GM12878 (cell line): ENCODE results near the gene PROM1. TPM values are rescaled to one million over a fixed set of nuclear protein-coding genes. Genes with fewer than 3 reads are reported as not detected.

ENCODE experiments used
- ATAC-seq: fragments of 200-7000 bp; cut with Tn5 transposase; 3 replicates; pipeline ENCODE4 v1.9.1; 2020; ENCODE audit warnings: mild to moderate bottlenecking, moderate library complexity
- BruUV-seq: library from RNA; stranded (reverse); fragments of 400-500 nt; replicated peaks from 2 replicates; lab custom pipeline; 2021; lab: Mats Ljungman, UMichigan
- CTCF ChIA-PET: fragments of 300-600 bp; sonication (Branson Sonifier 250); formaldehyde crosslinking; extraction: SDS; loops from one replicate; lab custom pipeline; 2021; ENCODE audit warnings: inconsistent platforms; lab: Yijun Ruan, JAX
- POLR2A ChIA-PET: fragments of 350-600 bp; formaldehyde crosslinking; extraction: SDS; loops from one replicate; lab custom pipeline; 2021; ENCODE audit warnings: inconsistent platforms; lab: Charles Lee
- RAD21 ChIA-PET: fragments of 300-600 bp; sonication (Branson Sonifier 250); formaldehyde crosslinking; loops from one replicate; lab custom pipeline; 2023; ENCODE audit warnings: antibody characterized with exemption; ENCODE audit not compliant: unreplicated experiment; lab: Charles Lee
- SMC1A ChIA-PET: fragments of 300-600 bp; sonication (Branson Sonifier 250); formaldehyde crosslinking; loops from one replicate; lab custom pipeline; 2023; ENCODE audit not compliant: unreplicated experiment, uncharacterized antibody; lab: Charles Lee
- DNase-seq: peaks from one replicate; pipeline ENCODE4 v3.0.0-alpha.2; 2011; ENCODE audit warnings: low read depth, low spot score
- FAIRE-seq: peaks from 3 replicates; lab custom pipeline; 2011; peaks lifted over from hg19 to GRCh38; lab: Jason Lieb, UNC
- H2AFZ ChIP-seq: 2 replicates; pipeline ENCODE4 v1.6.0; 2011; ENCODE audit warnings: low read depth, low read length, control low read depth; ENCODE audit not compliant: control insufficient read depth
- H3K27ac ChIP-seq: 2 replicates; pipeline ENCODE4 v1.5.1; 2011; ENCODE audit warnings: control low read depth; ENCODE audit not compliant: control insufficient read depth, insufficient read depth
- H3K27me3 ChIP-seq, 2 experiments: replicated peaks in 1 of 2; 2 replicates each; pipeline versions ENCODE4 v1.6.0 to v1.6.1; 2011; ENCODE audit warnings: low read length in 1 of 2; ENCODE audit not compliant: control insufficient read depth in 2 of 2, insufficient read depth in 2 of 2
- H3K36me3 ChIP-seq, 2 experiments: 2 replicates each; pipeline ENCODE4 v1.5.1; 2011; ENCODE audit warnings: low read length in 1 of 2; ENCODE audit not compliant: control insufficient read depth in 2 of 2, insufficient read depth in 2 of 2
- H3K4me1 ChIP-seq: 2 replicates; pipeline ENCODE4 v1.6.1; 2011; ENCODE audit warnings: mild to moderate bottlenecking, low read length, moderate library complexity, mixed read lengths; ENCODE audit not compliant: control insufficient read depth, insufficient read depth
- H3K4me2 ChIP-seq: 2 replicates; pipeline ENCODE4 v1.6.0; 2011; ENCODE audit warnings: control low read depth; ENCODE audit not compliant: control insufficient read depth, insufficient read depth
- H3K4me3 ChIP-seq: fragments of 200-600 bp; sonication (generic); 2 replicates; pipeline ENCODE4 v1.5.1; 2016
- H3K79me2 ChIP-seq: 2 replicates; pipeline ENCODE4 v1.6.0; 2011; ENCODE audit warnings: low read length; ENCODE audit not compliant: control insufficient read depth, insufficient read depth
- H3K9ac ChIP-seq: 2 replicates; pipeline ENCODE4 v1.8.0; 2011; ENCODE audit warnings: low read length, control low read depth, mixed read lengths; ENCODE audit not compliant: control insufficient read depth, insufficient read depth
- H3K9me3 ChIP-seq: replicated peaks from 3 replicates; pipeline ENCODE4 v1.5.1; 2011; ENCODE audit warnings: mild to moderate bottlenecking, low read length; ENCODE audit not compliant: control insufficient read depth, insufficient read depth
- H4K20me1 ChIP-seq: 2 replicates; pipeline ENCODE4 v1.6.0; 2011; ENCODE audit not compliant: control insufficient read depth, insufficient read depth
- BHLHE40 ChIP-seq, 2 experiments: fragments of 450-650 bp in 1 of 2; IDR thresholded peaks; 2 replicates each; pipeline ENCODE4 v1.6.1; 2011 to 2017; ENCODE audit warnings: low read depth in 2 of 2, borderline replicate concordance in 1 of 2, improper control_type of control experiment in 1 of 2, low read length in 1 of 2, mild to moderate bottlenecking in 1 of 2
- CHD1 ChIP-seq: IDR thresholded peaks from 2 replicates; pipeline ENCODE4 v1.6.1; 2012; ENCODE audit warnings: low read depth, low read length, improper control_type of control experiment
- EGR1 ChIP-seq, 2 experiments: IDR thresholded peaks; 1 replicate in 1 of 2; 2 replicates in 1 of 2; pipeline ENCODE4 v1.6.1; 2011 to 2012; ENCODE audit warnings: low read depth in 2 of 2, low read length in 2 of 2, borderline replicate concordance in 1 of 2, mild to moderate bottlenecking in 1 of 2, moderate library complexity in 1 of 2
- ETV6 ChIP-seq, 2 experiments: fragments of 450-650 bp in 1 of 2; IDR thresholded peaks in 1 of 2; conservative IDR thresholded peaks in 1 of 2; 2 replicates each; pipeline ENCODE4 v1.6.1; 2014; ENCODE audit warnings: antibody characterized with exemption in 1 of 2, borderline replicate concordance in 1 of 2, low read depth in 1 of 2, mild to moderate bottlenecking in 1 of 2, moderate library complexity in 1 of 2
- IKZF2 ChIP-seq, 2 experiments: fragments of 450-650 bp; IDR thresholded peaks; 2 replicates each; pipeline ENCODE4 v1.6.1; 2017; ENCODE audit warnings: mild to moderate bottlenecking in 2 of 2, moderate library complexity in 2 of 2
- KAT2A ChIP-seq: conservative IDR thresholded peaks from 2 replicates; pipeline ENCODE4 v1.6.1; 2011; ENCODE audit warnings: low read depth, low read length; ENCODE audit not compliant: control insufficient read depth
- NKRF ChIP-seq: fragments of 450-650 bp; conservative IDR thresholded peaks from 2 replicates; pipeline ENCODE4 v1.6.1; 2017; ENCODE audit warnings: mild to moderate bottlenecking, moderate library complexity
- POLR2A ChIP-seq: IDR thresholded peaks from 2 replicates; pipeline ENCODE4 v1.6.1; 2011; ENCODE audit warnings: low read depth, mild to moderate bottlenecking, low read length
- RELA ChIP-seq: fragments of 450-650 bp; IDR thresholded peaks from 2 replicates; pipeline ENCODE4 v1.8.0; 2014; ENCODE audit warnings: borderline replicate concordance; ENCODE audit not compliant: partially characterized antibody
- REST ChIP-seq: IDR thresholded peaks from 2 replicates; pipeline ENCODE4 v1.6.1; 2012; ENCODE audit warnings: mild to moderate bottlenecking, low read depth, low read length
- SMC3 ChIP-seq: IDR thresholded peaks from 2 replicates; pipeline ENCODE4 v1.6.1; 2011; ENCODE audit warnings: low read length, improper control_type of control experiment, borderline replicate concordance
- TCF12 ChIP-seq: IDR thresholded peaks from 2 replicates; pipeline ENCODE4 v1.6.1; 2011; ENCODE audit warnings: low read depth, mild to moderate bottlenecking, low read length
- TCF7 ChIP-seq: IDR thresholded peaks from 2 replicates; pipeline ENCODE4 v1.6.1; 2014; ENCODE audit warnings: antibody characterized with exemption, borderline replicate concordance
- ZNF274 ChIP-seq: IDR thresholded peaks from one replicate; pipeline ENCODE4 v1.8.0; 2011; ENCODE audit not compliant: insufficient read length, insufficient read depth
- WGBS: methylation state at CpG from one replicate; pipeline ENCODE4 v1.1.6; 2016; ENCODE audit warnings: low lambda C conversion rate; ENCODE audit not compliant: insufficient replicate concordance, insufficient coverage; ENCODE audit errors: missing lambda C conversion rate; 5-methylcytosine and 5-hydroxymethylcytosine counted together
- in situ Hi-C: fragments of 300-500 bp; cut with MboI; formaldehyde crosslinking; loops from 9 replicates; pipeline ENCODE4 v1.14.3; 2018; ENCODE audit warnings: mixed read lengths
- intact Hi-C: fragments of 100-400 bp; cut with micrococcal nuclease; formaldehyde crosslinking; loops from one replicate; pipeline ENCODE4 v1.14.2; 2022; ENCODE audit not compliant: unreplicated experiment
- polyA plus RNA-seq, 11 experiments: library from polyadenylated mRNA; depleted of rRNA in 4 of 11; unstranded in 6 of 11; stranded (reverse) in 5 of 11; fragments of >200 nt; fragmentation: Nextera tagmentation in 4 of 11; fragmentation: Illumina TruSeq in 1 of 11; extraction: Ambion mirVana in 4 of 11; extraction: Trizol in 1 of 11; gene quantifications; 1 replicate in 1 of 11; 2 replicates in 10 of 11; pipeline versions ENCODE4 v1.2.1 to v1.2.3, GENCODE V29; 2011 to 2016; ENCODE audit warnings: inconsistent platforms in 2 of 11, missing spikeins in 2 of 11, low read depth in 1 of 11
- total RNA-seq, 4 experiments: library from RNA; depleted of rRNA in 3 of 4; stranded (reverse); fragments of >200 nt in 3 of 4; fragmentation: Illumina TruSeq in 1 of 4; extraction: Trizol in 1 of 4; gene quantifications; 2 replicates each; pipeline versions ENCODE4 v1.2.1 to v1.2.3, GENCODE V29; 2013 to 2021
- TF ChIP-seq, protein P1 (sequence below): IDR thresholded peaks from 2 replicates; pipeline ENCODE4 v1.6.1; 2011; ENCODE audit warnings: mild to moderate bottlenecking, low read depth, low read length, moderate library complexity; ENCODE audit not compliant: insufficient replicate concordance

Gene PROM1
- total and polyA plus RNA-seq, 10 of the 15 experiments (the other 5 are each of a cell fraction or from before 2014, with no cell fraction given), result 0.08 to 0.31 (median 0.18) TPM; not detected in 7

- TF ChIP-seq TCF12, result no peak
- no peak for TF ChIP-seq ETV6 (conservative IDR thresholded peaks at IDR 0.05 in 1 of 2, IDR thresholded peaks at IDR 0.05 in 1 of 2; ENCODE audit: borderline replicate concordance in 1 of 2, low read depth in 1 of 2)
- TF ChIP-seq REST, result no peak
Observed at GRCh38 chr4:16009153-16009552, 74.7 kb downstream of the PROM1 start (continued).

DNA sequence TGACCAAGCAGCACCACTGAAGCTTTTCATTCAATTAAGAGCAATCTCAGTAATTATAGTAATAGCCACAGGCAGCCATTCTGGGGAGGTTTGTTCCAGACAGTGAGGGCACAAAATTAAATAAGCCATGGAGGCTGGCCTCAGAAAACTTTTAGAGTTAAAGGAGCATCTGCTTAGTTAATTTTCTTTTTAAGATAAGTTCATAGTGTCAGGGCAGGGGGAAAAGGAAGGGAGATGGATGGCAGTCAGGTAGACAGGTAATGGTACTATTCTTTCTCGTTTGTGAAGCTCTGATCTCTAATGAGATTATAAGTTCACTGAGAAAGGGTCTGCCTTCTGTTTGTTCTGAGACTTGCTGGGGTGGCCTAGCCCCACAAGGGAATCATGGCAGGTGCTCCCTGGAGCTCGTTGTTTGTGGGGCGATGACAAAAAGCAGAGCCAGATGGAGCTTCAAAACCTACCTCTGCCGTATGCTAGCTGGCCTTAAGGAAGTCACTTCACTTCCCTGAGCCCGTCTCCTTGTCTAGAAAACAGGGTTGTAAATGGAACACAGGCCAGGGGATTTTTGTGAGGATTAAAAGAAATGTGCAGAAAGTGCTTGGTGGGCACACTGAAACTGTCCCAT is 76.2 kb downstream of the PROM1 start:
- Histone ChIP-seq H3K27me3 (no peaks in the 10 kb centered on the region), H3K9ac (no peak overlapping the region), H2AFZ (no peak overlapping the region), H3K4me1 (no peaks in the 10 kb centered on the region), H4K20me1 (no peaks in the 10 kb centered on the region), H3K36me3 (no peaks in the 10 kb centered on the region), H3K27ac (no peak overlapping the region), H3K79me2 (no peaks in the 10 kb centered on the region), H3K9me3 (no peaks in the 10 kb centered on the region), H3K4me2 (no peak overlapping the region), H3K4me3 (no peak overlapping the region)
- POLR2A ChIA-PET, result no interaction called here
- no TSS peak for BruUV-seq
- 21% methylated on average over 5 of the region's 5 CpGs for WGBS
- SMC1A ChIA-PET, result no interaction called here
- intact Hi-C loops (no loop called here), in situ Hi-C loops (no loop called here)
- DNase-seq (no peak), FAIRE-seq (no peak), ATAC-seq (no peak)
- RAD21 ChIA-PET, result interaction anchor here (1.4 kb wide), 1 partner anchor 51 kb away, joined by 4 read pairs; no protein-coding TSS in a partner anchor
- CTCF ChIA-PET, result interaction anchor here (0.8 to 2.1 kb wide), 2 partner anchors 11 to 202 kb away, joined by 3 to 9 read pairs; no protein-coding TSS in a partner anchor
- no peak for TF ChIP-seq POLR2A
- no peak for TF ChIP-seq KAT2A
- no peak for TF ChIP-seq CHD1
- TF ChIP-seq SMC3, result no peak
- TF ChIP-seq NKRF, result no peak
- TF ChIP-seq EGR1 (IDR thresholded peaks at IDR 0.05; ENCODE audit: borderline replicate concordance in 1 of 2, low read depth in 2 of 2, low read length in 2 of 2), result no peak
- no peak for TF ChIP-seq RELA
- TF ChIP-seq TCF7, result no peak
- no peak for TF ChIP-seq IKZF2 (IDR thresholded peaks at IDR 0.05)
- TF ChIP-seq ZNF274, result no peak
- no peak for TF ChIP-seq BHLHE40 (IDR thresholded peaks at IDR 0.05; ENCODE audit: borderline replicate concordance in 1 of 2, low read depth in 2 of 2, low read length in 1 of 2)
- TF ChIP-seq, protein P1, sequence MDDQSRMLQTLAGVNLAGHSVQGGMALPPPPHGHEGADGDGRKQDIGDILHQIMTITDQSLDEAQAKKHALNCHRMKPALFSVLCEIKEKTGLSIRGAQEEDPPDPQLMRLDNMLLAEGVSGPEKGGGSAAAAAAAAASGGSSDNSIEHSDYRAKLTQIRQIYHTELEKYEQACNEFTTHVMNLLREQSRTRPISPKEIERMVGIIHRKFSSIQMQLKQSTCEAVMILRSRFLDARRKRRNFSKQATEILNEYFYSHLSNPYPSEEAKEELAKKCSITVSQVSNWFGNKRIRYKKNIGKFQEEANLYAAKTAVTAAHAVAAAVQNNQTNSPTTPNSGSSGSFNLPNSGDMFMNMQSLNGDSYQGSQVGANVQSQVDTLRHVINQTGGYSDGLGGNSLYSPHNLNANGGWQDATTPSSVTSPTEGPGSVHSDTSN, result no peak
